ENCODE results near the gene BCAS1.

- no peak for TF ChIP-seq ZNF274 (IDR thresholded peaks at IDR 0.05; ENCODE audit: low read depth, low read length)
- TF ChIP-seq YY1 (IDR thresholded peaks at IDR 0.05; ENCODE audit: insufficient read depth, insufficient read length), result no peak
Observed at GRCh38 chr20:54029643-54030042, 40.8 kb downstream of the BCAS1 start.

Data from NT2/D1 (cell line).